OCI-LY7 (cell line): Measurements from ENCODE around the gene ZC3H8. TPM values are rescaled to one million over a fixed set of nuclear protein-coding genes. Genes with fewer than 3 reads are reported as not detected.
"Not testable (repeated sequence)": the region's sequence is repeated elsewhere in the genome, so short reads cannot be mapped to it uniquely, and the experiment has no call there.

Experiments
- BruUV-seq: library from RNA; stranded (reverse); fragments of 400-500 nt; replicated peaks from 2 replicates; lab custom pipeline; 2021; lab: Mats Ljungman, UMichigan
- CTCF ChIA-PET: fragments of 300-600 bp; sonication (Branson Sonifier 250); formaldehyde crosslinking; loops from one replicate; lab custom pipeline; 2022; ENCODE audit warnings: antibody characterized with exemption; ENCODE audit not compliant: unreplicated experiment; lab: Charles Lee
- POLR2A ChIA-PET: fragments of 300-600 bp; sonication (Branson Sonifier 250); formaldehyde crosslinking; loops from one replicate; lab custom pipeline; 2022; ENCODE audit warnings: antibody characterized with exemption; lab: Charles Lee
- DNase-seq: peaks from one replicate; pipeline ENCODE4 v3.0.0-alpha.2; 2015; ENCODE audit warnings: low spot score
- H2AFZ ChIP-seq: fragments of 200-600 bp; sonication (generic), shearing (Covaris generic); 2 replicates; pipeline ENCODE4 v1.6.1; 2014; ENCODE audit warnings: mild to moderate bottlenecking, antibody characterized with exemption, low read length, moderate library complexity
- H3K27ac ChIP-seq: fragments of 200-600 bp; sonication (generic); 2 replicates; pipeline ENCODE4 v1.5.1; 2014; ENCODE audit warnings: mixed run types, low read depth, mild to moderate bottlenecking, moderate library complexity, low read length, inconsistent platforms; ENCODE audit not compliant: poor library complexity, severe bottlenecking
- H3K36me3 ChIP-seq: fragments of 200-600 bp; sonication (generic); 2 replicates; pipeline ENCODE4 v1.6.1; 2014; ENCODE audit warnings: mild to moderate bottlenecking, antibody characterized with exemption, low read length, moderate library complexity, mixed read lengths; ENCODE audit not compliant: insufficient read depth
- H3K4me1 ChIP-seq: fragments of 200-600 bp; sonication (generic); 2 replicates; pipeline ENCODE4 v1.5.1; 2014; ENCODE audit warnings: mild to moderate bottlenecking, low read length; ENCODE audit not compliant: insufficient read depth, poor library complexity, severe bottlenecking
- H3K4me2 ChIP-seq: fragments of 200-600 bp; sonication (generic); 2 replicates; pipeline ENCODE4 v1.6.1; 2014; ENCODE audit warnings: mild to moderate bottlenecking, low read length
- H3K4me3 ChIP-seq: fragments of 200-600 bp; sonication (generic); 2 replicates; pipeline ENCODE4 v1.5.1; 2014; ENCODE audit warnings: mild to moderate bottlenecking, low read depth, low read length; ENCODE audit not compliant: poor library complexity, severe bottlenecking
- H3K79me2 ChIP-seq: fragments of 200-600 bp; sonication (generic); 2 replicates; pipeline ENCODE4 v1.6.1; 2016; ENCODE audit warnings: low read depth, mild to moderate bottlenecking, low read length, moderate library complexity, mixed read lengths; ENCODE audit not compliant: insufficient read depth
- H3K9me2 ChIP-seq: fragments of 200-600 bp; sonication (generic); 2 replicates; pipeline ENCODE4 v1.6.1; 2016; ENCODE audit warnings: mild to moderate bottlenecking, low read length, mixed read lengths; ENCODE audit not compliant: insufficient read depth
- H3K9me3 ChIP-seq: fragments of 200-600 bp; sonication (generic); 2 replicates; pipeline ENCODE4 v1.6.1; 2014; ENCODE audit warnings: mild to moderate bottlenecking, mixed run types, low read length, mixed read lengths
- H4K20me1 ChIP-seq: fragments of 200-600 bp; sonication (generic); 2 replicates; pipeline ENCODE4 v1.6.1; 2014; ENCODE audit warnings: mild to moderate bottlenecking, antibody characterized with exemption, low read length, moderate library complexity, mixed read lengths; ENCODE audit not compliant: insufficient read depth
- EZH2phosphoT487 ChIP-seq: fragments of 200-600 bp; sonication (generic); IDR thresholded peaks from 2 replicates; pipeline ENCODE4 v1.6.1; 2018; ENCODE audit warnings: low read depth, borderline replicate concordance, mild to moderate bottlenecking, mixed run types, antibody characterized with exemption, low read length, moderate library complexity, mixed read lengths
- intact Hi-C: fragments of 100-400 bp; cut with micrococcal nuclease; formaldehyde crosslinking; loops from one replicate; pipeline ENCODE4 v1.10.0; 2022; ENCODE audit not compliant: unreplicated experiment
- total RNA-seq, 2 experiments: library from RNA; depleted of rRNA in 1 of 2; stranded (reverse); fragments of >200 nt in 1 of 2; shearing (Covaris generic) in 1 of 2; gene quantifications; 2 replicates each; pipeline ENCODE4 v1.2.3, GENCODE V29; 2014 to 2022
- TF ChIP-seq, protein P1 (sequence below): fragments of 200-600 bp; sonication (generic); conservative IDR thresholded peaks from 2 replicates; pipeline ENCODE4 v1.5.1; 2014; ENCODE audit warnings: mild to moderate bottlenecking, antibody characterized with exemption, low read length, moderate library complexity, mixed read lengths

ZC3H8 gene
- total RNA-seq, 2 experiments from 2014 or later: 15.0 to 23.8 TPM

DNA sequence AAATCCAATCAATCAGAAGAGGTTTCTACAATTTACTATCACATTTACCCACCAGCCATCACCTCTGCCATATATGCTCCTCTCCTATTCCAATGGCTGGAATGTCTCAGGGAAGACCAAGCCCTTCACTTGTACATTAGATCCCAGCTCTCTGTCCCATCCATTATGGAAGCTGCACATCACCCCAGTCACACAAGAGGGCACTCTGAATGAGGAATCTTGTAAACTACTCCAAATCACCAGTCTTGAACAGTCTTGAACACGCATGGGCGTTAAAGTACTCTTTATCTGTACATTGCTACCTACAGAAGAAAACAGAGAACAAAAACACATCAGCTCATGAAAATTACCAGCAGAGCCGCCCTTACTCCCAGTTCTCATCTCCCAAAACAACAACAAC is 38.7 kb downstream of the ZC3H8 start:
- no peak for DNase-seq
- peaks cover 48% of the 10 kb centered on the region for H3K36me3 ChIP-seq
- TF ChIP-seq EZH2phosphoT487: no peak
- TF ChIP-seq, protein P1, sequence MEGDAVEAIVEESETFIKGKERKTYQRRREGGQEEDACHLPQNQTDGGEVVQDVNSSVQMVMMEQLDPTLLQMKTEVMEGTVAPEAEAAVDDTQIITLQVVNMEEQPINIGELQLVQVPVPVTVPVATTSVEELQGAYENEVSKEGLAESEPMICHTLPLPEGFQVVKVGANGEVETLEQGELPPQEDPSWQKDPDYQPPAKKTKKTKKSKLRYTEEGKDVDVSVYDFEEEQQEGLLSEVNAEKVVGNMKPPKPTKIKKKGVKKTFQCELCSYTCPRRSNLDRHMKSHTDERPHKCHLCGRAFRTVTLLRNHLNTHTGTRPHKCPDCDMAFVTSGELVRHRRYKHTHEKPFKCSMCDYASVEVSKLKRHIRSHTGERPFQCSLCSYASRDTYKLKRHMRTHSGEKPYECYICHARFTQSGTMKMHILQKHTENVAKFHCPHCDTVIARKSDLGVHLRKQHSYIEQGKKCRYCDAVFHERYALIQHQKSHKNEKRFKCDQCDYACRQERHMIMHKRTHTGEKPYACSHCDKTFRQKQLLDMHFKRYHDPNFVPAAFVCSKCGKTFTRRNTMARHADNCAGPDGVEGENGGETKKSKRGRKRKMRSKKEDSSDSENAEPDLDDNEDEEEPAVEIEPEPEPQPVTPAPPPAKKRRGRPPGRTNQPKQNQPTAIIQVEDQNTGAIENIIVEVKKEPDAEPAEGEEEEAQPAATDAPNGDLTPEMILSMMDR: peak; percentile 32; the same call in 1 of the 2 replicates

DNA sequence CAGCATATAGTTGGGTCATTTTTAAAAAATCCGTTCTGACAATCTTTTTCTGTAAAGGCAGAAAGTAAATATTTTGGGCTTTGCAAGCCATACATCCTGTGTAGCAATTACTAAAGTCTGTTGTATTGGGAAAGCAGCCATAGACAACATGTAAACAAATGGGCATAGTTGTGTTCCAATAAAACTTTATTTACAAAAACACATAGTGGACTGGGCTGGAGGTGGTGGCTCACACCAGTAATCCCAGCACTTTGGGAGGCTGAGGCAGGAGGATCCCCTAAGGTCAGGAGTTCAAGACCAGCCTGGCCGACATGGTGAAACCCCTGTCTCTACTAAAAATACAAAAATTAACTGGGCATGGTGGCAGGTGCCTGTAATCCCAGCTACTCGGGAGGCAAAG is 46.9 kb downstream of the ZC3H8 start:
- POLR2A ChIA-PET, H3K9me2 ChIP-seq, H3K27ac ChIP-seq, H3K4me3 ChIP-seq, CTCF ChIA-PET, BruUV-seq, intact Hi-C loops, DNase-seq, H3K4me2 ChIP-seq, H3K79me2 ChIP-seq, H4K20me1 ChIP-seq, H2AFZ ChIP-seq, H3K4me1 ChIP-seq: not testable (repeated sequence)
- Histone ChIP-seq H3K9me3 (peaks cover 22% of the 10 kb centered on the region), H3K36me3 (peaks cover 10% of the 10 kb centered on the region)

More for the DNA sequence above, 38.7 kb downstream of the ZC3H8 start:
- Histone ChIP-seq H3K27ac (no peak overlapping the region), H3K4me2 (no peak overlapping the region), H3K9me3 (peaks cover 8% of the 10 kb centered on the region; the same call in 1 of the 2 replicates), H3K4me1 (no peaks in the 10 kb centered on the region), H3K4me3 (no peak overlapping the region), H3K9me2 (no peaks in the 10 kb centered on the region), H2AFZ (no peak overlapping the region), H3K79me2 (no peaks in the 10 kb centered on the region), H4K20me1 (no peaks in the 10 kb centered on the region)
- BruUV-seq: no TSS peak
- intact Hi-C loops: no loop called here
- POLR2A ChIA-PET: interaction anchor here (1.0 kb wide), 1 partner anchor 10 kb away, joined by 3 read pairs; no protein-coding TSS in a partner anchor
- CTCF ChIA-PET: no interaction called here

GRCh38 chr2:112204411-112204810 is 50.4 kb downstream of the ZC3H8 start:
- intact Hi-C loops: no loop called here
- H3K4me1 ChIP-seq: no peaks in the 10 kb centered on the region
- no peaks in the 10 kb centered on the region for H4K20me1 ChIP-seq
- peaks cover 22% of the 10 kb centered on the region for H3K9me3 ChIP-seq
- no peaks in the 10 kb centered on the region for H3K36me3 ChIP-seq
- ChIA-PET CTCF (no interaction called here), POLR2A (interaction anchor here (1.4 kb wide), 1 partner anchor 51 kb away, joined by 3 read pairs; the partner anchor contains the start of gene ZC3H8)
- BruUV-seq: no TSS peak
- no peak overlapping the region for H2AFZ ChIP-seq
- H3K9me2 ChIP-seq: no peaks in the 10 kb centered on the region
- no peak overlapping the region for H3K27ac ChIP-seq
- DNase-seq: peak; percentile 45
- TF ChIP-seq, protein P1: no peak
- no peak for TF ChIP-seq EZH2phosphoT487
- no peak overlapping the region for H3K4me2 ChIP-seq
- no peaks in the 10 kb centered on the region for H3K79me2 ChIP-seq
- no peak overlapping the region for H3K4me3 ChIP-seq
